IPS-11a (cell line): ENCODE data around the gene COLEC12.

Experiments
- H3K4me3 ChIP-seq: one replicate; pipeline ENCODE4 v1.5.1; 2013; ENCODE audit warnings: low read depth, low read length, control low read depth

Gene COLEC12

GRCh38 chr18:448116-448790 is 52.2 kb downstream of the COLEC12 start:
- H3K4me3 ChIP-seq: no peak overlapping the region

- H3K4me3 ChIP-seq: no peak overlapping the region
Measured at GRCh38 chr18:446941-447560, 53.5 kb downstream of the COLEC12 start.

GRCh38 chr18:445055-445454 is 55.4 kb downstream of the COLEC12 start:
- no peak overlapping the region for H3K4me3 ChIP-seq

- H3K4me3 ChIP-seq: no peak overlapping the region
Measured at GRCh38 chr18:438571-438970, 61.9 kb downstream of the COLEC12 start.

- H3K4me3 ChIP-seq: no peak overlapping the region
Measured at GRCh38 chr18:435940-436339, 64.6 kb downstream of the COLEC12 start.

- H3K4me3 ChIP-seq: no peak overlapping the region
Measured at GRCh38 chr18:434410-434809, 66.1 kb downstream of the COLEC12 start.

- H3K4me3 ChIP-seq: no peak overlapping the region
Measured at GRCh38 chr18:433960-434359, 66.5 kb downstream of the COLEC12 start.

DNA sequence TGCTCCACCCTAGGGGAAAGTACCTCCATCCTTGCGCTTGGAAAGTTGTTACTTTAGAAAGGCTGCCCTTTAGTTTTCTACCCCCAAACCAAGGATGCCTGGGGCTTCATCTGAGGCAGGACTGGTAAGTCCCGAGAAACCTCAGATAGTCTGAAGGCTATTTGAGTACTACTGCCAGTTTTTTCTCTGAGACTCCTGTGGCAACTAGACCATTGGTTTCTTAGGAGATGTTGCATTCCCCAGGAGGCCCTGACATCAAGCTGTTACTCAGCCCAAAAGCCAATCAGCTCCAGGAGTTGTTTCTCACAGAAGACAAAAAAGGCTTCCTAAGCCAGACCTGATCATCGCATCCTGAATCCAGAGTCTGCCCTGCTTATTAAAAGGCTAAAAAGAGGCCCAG is 67.2 kb downstream of the COLEC12 start:
- H3K4me3 ChIP-seq: no peak overlapping the region

GRCh38 chr18:432791-433190 is 67.7 kb downstream of the COLEC12 start:
- no peak overlapping the region for H3K4me3 ChIP-seq

DNA sequence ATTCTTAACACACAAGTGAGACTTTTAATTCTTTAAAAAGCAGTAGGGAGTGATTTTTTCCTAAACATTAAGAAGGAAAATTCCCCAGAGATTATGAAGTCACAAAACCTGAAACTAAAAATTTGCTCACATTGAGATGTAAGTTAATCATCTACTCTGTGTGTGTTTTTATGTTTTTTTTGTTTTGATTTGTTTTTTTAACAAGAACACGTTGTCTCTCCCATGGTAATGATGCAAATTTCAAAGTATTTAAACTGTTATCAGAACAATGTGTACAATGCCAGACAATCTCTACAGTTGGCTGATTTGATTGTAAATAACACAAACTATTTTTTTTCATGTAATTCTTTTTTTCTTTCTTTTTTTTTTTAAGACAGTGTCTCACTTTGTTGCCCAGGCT is 71.5 kb downstream of the COLEC12 start:
- H3K4me3 ChIP-seq: no peak overlapping the region

GRCh38 chr18:427005-427404 is 73.5 kb downstream of the COLEC12 start:
- H3K4me3 ChIP-seq: no peak overlapping the region

GRCh38 chr18:425106-425745 is 75.3 kb downstream of the COLEC12 start:
- no peak overlapping the region for H3K4me3 ChIP-seq

GRCh38 chr18:424668-425067 is 75.8 kb downstream of the COLEC12 start:
- no peak overlapping the region for H3K4me3 ChIP-seq

GRCh38 chr18:424071-424661 is 76.3 kb downstream of the COLEC12 start:
- H3K4me3 ChIP-seq: no peak overlapping the region

GRCh38 chr18:422966-423365 is 77.5 kb downstream of the COLEC12 start:
- no peak overlapping the region for H3K4me3 ChIP-seq

GRCh38 chr18:421247-422155 is 79.0 kb downstream of the COLEC12 start:
- no peak overlapping the region for H3K4me3 ChIP-seq

DNA sequence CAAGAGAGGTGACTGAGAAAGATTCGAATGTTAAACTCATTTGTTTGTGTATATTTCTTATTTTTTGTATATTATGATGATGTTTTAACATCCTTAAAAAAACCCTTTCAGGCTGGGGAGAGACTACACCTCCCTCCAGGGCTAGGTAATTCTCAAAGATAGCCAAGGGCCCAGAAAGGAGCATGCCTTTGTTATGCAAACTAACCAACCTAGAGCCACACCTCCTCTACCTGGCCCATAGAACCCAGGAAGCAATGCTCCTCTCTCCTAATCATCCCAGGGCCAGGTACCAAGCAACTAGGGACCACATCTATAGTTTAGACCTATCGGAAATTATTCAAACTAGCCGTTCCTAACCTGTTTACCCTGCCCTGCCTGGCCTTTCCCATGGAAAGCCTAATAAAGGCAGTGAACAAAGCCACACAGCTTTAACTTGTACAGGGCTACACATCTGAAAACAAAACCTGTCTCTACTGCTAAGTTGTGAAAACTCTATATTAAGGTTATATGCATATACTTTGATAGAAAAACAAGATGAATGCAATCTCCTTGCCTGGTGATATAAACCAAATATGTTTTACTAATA is 79.7 kb downstream of the COLEC12 start:
- H3K4me3 ChIP-seq: no peak overlapping the region

DNA sequence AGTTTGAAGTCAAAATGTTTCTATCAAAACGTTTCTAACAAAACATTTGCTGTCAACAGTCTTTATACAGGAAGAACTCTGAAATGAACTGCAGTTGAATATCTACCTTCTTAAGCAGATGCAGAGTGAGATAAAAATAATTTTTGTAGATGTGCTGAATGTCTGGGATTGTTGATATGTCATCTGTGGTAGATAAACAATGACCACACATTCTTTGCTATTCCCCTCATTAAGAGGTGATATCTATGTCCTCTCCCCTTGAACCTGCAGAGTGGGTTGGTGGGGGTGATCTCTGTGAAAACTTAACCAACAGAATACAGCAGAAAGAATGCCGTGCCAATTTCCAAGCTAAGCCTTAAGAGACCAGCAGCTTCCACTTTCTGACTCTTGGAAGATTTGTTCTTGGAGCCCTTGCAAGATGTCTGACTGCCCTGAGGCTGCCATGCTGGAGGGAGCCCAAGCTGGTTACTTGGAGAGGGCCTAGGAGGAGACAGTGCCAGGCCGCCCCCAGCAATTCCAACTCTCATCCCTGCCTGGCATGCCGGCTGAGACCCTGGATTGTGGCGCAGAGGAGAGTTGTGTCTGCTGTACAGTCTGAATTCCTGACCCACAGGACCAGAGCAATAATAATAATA is 80.8 kb downstream of the COLEC12 start:
- H3K4me3 ChIP-seq: no peak overlapping the region

DNA sequence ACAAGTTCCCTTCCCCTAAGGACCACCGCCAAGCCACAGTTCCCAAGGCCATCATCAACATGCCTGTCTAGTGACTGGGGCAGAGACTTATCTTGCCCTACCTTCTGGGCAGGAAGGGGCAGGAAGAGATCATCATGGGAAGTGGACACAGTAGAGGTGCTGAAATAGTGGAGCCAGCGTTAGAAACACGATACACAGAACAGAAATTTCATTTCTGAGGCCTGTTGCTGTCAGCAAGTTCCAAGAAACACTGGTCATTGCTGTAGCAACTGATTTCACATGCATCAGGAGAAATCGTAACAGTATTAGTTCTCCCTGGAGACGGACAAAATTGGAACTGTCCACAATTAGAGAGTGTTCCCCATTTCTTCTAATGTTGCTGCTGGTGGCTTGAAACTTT is 83.0 kb downstream of the COLEC12 start:
- H3K4me3 ChIP-seq: no peak overlapping the region

- no peak overlapping the region for H3K4me3 ChIP-seq
Measured at GRCh38 chr18:416930-417329, 83.6 kb downstream of the COLEC12 start.
